ENCODE measurements around the gene SLC30A5. TPM values are rescaled to one million over a fixed set of nuclear protein-coding genes. Genes with fewer than 3 reads are reported as not detected.
A peak's percentile ranks its signal among the peaks of the same experiment; 100 is the strongest.
"Not testable (repeated sequence)": the region's sequence is repeated elsewhere in the genome, so short reads cannot be mapped to it uniquely, and the experiment has no call there.

Gene SLC30A5
- total and polyA plus RNA-seq, 2 experiments from 2014 or later: 41.2 to 54.3 TPM

DNA sequence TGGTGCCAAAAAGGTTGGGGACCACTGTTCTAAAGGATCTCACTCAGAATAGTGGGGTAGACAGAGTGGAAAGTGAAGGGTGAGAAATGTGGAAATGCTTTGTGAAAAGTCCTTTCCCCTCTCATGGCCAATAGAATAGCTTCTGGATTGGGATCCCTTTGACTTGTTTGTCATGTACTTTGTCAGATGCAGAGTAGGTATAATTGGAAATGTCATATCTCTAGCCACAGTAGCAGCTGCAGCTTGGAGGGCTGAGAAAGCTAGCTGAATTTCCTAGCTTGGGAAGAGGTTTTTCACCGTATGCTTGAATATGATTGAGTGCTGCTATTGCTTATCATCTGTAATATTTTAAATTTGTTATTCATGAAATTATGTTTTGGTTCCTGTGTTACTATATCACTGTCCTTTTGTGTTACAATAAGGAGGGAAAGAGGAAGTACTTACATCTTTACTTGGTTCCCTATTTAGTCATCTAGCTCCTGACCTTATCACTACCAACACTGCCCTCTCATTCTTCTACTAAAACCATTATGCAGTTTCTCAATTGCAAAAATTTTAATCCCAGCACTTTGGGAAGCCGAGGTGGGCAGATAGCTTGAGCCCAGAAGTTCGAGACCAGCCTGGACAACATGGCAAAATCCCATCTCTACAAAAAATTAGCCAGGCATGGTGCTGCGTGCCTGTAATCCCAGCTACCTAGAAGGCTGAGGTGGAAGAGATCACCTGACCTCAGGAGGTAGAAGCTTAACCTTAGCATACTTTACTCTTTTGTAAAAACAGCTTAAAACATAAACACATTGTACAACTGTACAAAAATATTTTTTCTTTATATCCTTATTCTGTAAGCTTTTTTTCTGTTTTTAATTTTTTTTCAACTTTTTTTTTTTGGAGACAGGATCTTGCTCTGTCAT lies 12.4 kb downstream of the SLC30A5 start:
- TF ChIP-seq, protein P1, sequence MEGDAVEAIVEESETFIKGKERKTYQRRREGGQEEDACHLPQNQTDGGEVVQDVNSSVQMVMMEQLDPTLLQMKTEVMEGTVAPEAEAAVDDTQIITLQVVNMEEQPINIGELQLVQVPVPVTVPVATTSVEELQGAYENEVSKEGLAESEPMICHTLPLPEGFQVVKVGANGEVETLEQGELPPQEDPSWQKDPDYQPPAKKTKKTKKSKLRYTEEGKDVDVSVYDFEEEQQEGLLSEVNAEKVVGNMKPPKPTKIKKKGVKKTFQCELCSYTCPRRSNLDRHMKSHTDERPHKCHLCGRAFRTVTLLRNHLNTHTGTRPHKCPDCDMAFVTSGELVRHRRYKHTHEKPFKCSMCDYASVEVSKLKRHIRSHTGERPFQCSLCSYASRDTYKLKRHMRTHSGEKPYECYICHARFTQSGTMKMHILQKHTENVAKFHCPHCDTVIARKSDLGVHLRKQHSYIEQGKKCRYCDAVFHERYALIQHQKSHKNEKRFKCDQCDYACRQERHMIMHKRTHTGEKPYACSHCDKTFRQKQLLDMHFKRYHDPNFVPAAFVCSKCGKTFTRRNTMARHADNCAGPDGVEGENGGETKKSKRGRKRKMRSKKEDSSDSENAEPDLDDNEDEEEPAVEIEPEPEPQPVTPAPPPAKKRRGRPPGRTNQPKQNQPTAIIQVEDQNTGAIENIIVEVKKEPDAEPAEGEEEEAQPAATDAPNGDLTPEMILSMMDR (IDR thresholded peaks at IDR 0.05; ENCODE audit: low read depth, low read length): no peak
- no peaks in the 10 kb centered on the region for H3K9me3 ChIP-seq (ENCODE audit: low read depth)
- DNase-seq (ENCODE audit: low read depth in 1 of 2, low spot score in 1 of 2): no peak
- peaks cover 38% of the 10 kb centered on the region for H3K36me3 ChIP-seq
- H3K4me3 ChIP-seq: no peak overlapping the region
- H3K27me3 ChIP-seq: no peaks in the 10 kb centered on the region
- peak overlapping the region; percentile 60 for H3K27ac ChIP-seq
- no peaks in the 10 kb centered on the region for H3K4me1 ChIP-seq (ENCODE audit: low read depth)

DNA sequence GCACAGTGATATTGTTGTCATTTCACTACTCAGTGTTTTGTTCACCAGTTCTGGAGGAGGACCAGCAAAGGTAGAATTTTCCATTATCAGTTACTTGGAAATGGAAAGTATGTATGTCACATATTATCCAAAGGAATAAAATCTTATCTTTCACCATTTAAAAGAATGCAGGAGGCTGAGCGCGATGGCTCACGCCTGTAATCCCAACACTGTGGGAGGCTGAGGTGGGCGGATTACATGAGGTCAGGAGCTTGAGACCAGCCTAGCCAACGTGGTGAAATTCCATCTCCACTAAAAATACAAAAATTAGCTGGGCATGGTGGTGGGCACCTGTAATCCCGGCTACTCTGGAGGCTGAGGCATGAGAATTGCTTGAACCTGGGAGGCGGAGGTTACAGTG lies 14.6 kb downstream of the SLC30A5 start:
- not testable (repeated sequence) for DNase-seq (ENCODE audit: low read depth in 1 of 2, low spot score in 1 of 2); H3K27ac ChIP-seq; H3K9me3 ChIP-seq (ENCODE audit: low read depth); H3K4me1 ChIP-seq (ENCODE audit: low read depth); H3K4me3 ChIP-seq; H3K27me3 ChIP-seq
- H3K36me3 ChIP-seq: peaks cover 33% of the 10 kb centered on the region

DNA sequence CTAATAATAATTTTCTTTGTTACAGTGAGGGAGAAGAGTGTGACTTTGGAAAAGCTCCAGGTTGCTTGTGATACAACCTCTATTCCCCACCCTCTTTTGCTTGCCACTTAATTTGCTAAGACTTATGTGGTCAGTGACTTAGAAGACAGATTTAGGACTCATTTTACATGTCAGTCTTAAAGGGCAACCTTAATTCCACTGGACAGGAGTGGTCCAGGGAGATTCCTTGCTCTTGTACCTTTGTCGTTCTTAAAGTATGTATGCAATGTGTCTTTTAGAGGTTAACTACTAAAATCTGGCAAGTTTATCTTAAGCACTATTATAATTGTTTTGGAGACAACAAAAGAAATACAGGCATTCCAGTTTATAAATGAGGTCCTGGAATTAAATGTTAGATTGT lies 20.0 kb downstream of the SLC30A5 start:
- Histone ChIP-seq H3K4me1 (ENCODE audit: low read depth) (no peaks in the 10 kb centered on the region), H3K27ac (no peak overlapping the region), H3K4me3 (no peak overlapping the region), H3K27me3 (no peaks in the 10 kb centered on the region), H3K36me3 (peaks cover 48% of the 10 kb centered on the region), H3K9me3 (ENCODE audit: low read depth) (no peaks in the 10 kb centered on the region)
- no peak for DNase-seq (ENCODE audit: low read depth in 1 of 2, low spot score in 1 of 2)
- TF ChIP-seq, protein P1 (IDR thresholded peaks at IDR 0.05; ENCODE audit: low read depth, low read length): no peak

DNA sequence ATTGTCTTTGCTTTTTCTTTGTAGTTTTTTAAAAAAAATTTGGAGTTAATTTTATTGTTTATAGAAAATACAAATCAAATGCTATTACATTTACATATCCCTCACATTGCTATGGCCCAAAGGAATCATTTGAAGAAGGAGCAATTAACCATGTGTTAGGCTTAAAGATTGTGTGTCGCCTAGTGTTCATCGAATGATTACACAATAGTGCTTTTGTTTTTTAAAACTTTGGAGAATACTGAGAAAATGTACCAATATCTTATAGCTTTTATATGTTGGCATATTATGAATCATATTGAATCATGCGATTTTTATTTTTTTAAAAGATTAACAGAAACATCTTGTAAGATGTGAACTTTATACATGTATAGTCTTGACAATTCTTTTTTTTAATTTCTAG lies 21.7 kb downstream of the SLC30A5 start:
- Histone ChIP-seq H3K27ac (no peak overlapping the region), H3K4me1 (ENCODE audit: low read depth) (no peaks in the 10 kb centered on the region), H3K9me3 (ENCODE audit: low read depth) (no peaks in the 10 kb centered on the region), H3K36me3 (peaks cover 52% of the 10 kb centered on the region), H3K4me3 (no peak overlapping the region), H3K27me3 (no peaks in the 10 kb centered on the region)
- TF ChIP-seq, protein P1 (IDR thresholded peaks at IDR 0.05; ENCODE audit: low read depth, low read length): no peak
- no peak for DNase-seq (ENCODE audit: low read depth in 1 of 2, low spot score in 1 of 2)

DNA sequence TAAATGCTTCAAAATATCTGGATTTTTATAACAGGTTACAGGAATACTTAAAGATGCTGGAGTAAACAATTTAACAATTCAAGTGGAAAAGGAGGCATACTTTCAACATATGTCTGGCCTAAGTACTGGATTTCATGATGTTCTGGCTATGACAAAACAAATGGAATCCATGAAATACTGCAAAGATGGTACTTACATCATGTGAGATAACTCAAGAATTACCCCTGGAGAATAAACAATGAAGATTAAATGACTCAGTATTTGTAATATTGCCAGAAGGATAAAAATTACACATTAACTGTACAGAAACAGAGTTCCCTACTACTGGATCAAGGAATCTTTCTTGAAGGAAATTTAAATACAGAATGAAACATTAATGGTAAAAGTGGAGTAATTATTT lies 35.6 kb downstream of the SLC30A5 start:
- DNase-seq (ENCODE audit: low read depth in 1 of 2, low spot score in 1 of 2): peak in 1 of 2 donors; percentile 70
- Histone ChIP-seq H3K36me3 (peaks cover 39% of the 10 kb centered on the region), H3K4me1 (ENCODE audit: low read depth) (no peaks in the 10 kb centered on the region), H3K27ac (no peak overlapping the region), H3K4me3 (no peak overlapping the region), H3K27me3 (no peaks in the 10 kb centered on the region), H3K9me3 (ENCODE audit: low read depth) (no peaks in the 10 kb centered on the region)
- TF ChIP-seq, protein P1 (IDR thresholded peaks at IDR 0.05; ENCODE audit: low read depth, low read length): no peak

DNA sequence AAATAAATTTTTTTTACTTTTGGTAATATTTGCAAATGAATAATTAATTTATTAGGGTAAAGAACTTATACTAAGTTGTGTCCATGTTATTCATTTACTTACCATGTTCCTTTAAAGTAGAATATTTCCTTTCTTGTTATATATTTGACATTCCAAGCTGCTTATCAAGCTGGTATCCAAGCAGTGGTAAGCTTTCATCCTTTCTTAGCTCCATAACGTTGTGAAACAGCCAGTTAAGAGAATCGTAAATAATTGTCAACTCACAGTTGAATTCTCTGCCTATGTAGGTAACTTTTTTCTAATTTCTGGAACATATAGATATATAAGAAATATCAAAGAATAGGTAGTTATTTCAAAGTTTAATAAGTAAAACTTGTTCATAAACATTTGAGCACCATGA lies 36.4 kb downstream of the SLC30A5 start:
- TF ChIP-seq, protein P1 (IDR thresholded peaks at IDR 0.05; ENCODE audit: low read depth, low read length): no peak

More for the DNA sequence above, 36.4 kb downstream of the SLC30A5 start:
- peaks cover 30% of the 10 kb centered on the region for H3K36me3 ChIP-seq
- no peak for DNase-seq (ENCODE audit: low read depth in 1 of 2, low spot score in 1 of 2)
- H3K27me3 ChIP-seq: no peaks in the 10 kb centered on the region
- H3K27ac ChIP-seq: no peak overlapping the region
- H3K4me3 ChIP-seq: no peak overlapping the region
- no peaks in the 10 kb centered on the region for H3K9me3 ChIP-seq (ENCODE audit: low read depth)
- no peaks in the 10 kb centered on the region for H3K4me1 ChIP-seq (ENCODE audit: low read depth)
